ENCODE data around the gene ODAD4. TPM values are rescaled to one million over a fixed set of nuclear protein-coding genes. Genes with fewer than 3 reads are reported as not detected.

ODAD4 gene
- total RNA-seq, 2 experiments from 2014 or later = 2.2 to 2.7 TPM

DNA sequence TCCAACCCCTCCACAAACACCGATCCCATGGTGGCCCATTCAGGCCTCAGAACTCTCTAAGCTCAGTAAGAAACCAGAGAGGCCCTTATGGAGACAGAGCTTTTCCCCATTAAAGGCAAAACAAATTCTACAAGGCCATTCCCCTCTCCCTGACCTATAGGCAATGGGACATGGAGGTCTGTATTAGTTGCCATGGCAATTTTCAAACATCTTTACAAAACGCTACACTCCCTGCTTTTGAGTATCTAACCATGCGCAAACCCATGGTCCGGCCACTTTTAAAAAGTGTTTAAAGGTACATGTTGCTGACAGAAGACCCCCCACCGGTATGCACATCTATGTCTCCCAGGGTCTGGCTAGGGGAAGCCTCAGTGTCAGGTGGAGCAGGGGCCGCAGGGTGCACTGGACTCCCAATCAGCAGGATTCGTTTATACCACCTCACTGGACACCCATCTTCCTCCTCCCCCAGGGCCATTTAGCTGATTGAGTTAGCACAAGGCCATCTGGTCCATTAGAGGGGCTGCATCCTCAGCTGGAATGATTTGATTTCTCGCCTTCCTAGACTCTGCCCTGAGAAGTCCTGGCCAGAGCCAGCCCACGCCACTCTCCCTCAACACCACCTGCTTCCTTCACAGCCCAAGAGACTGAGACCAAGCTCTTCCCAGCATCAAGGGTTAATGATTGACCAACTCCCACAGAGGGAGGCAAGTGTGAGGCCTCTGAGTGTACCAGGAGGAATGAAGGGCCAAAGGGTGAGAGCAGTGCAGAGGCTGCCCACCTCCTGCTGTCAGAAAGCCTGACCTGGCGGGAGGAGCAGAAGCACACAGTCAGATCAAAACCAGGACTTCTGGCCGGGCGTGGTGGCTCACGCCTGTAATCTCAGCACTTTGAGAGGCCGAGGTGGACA is 22.5 kb upstream of the ODAD4 start:
- ATAC-seq (ENCODE audit: poor library complexity) (no peak), DNase-seq (no peak)
- H3K4me3 Mint-ChIP-seq = no peak overlapping the region
- Histone ChIP-seq H3K27me3 (ENCODE audit: control insufficient read depth in 1 of 2, insufficient read depth in 2 of 2, low read length in 2 of 2) (no peaks in the 10 kb centered on the region), H3K36me3 (ENCODE audit: insufficient read depth, low read length) (peaks cover 91% of the 10 kb centered on the region), H3K27ac (ENCODE audit: low read depth in 1 of 2, low read length in 2 of 2) (no peak overlapping the region), H3K4me3 (ENCODE audit: low read length) (no peak overlapping the region), H3K4me1 (ENCODE audit: insufficient read depth, low read length) (peaks cover 2% of the 10 kb centered on the region), H3K9me3 (ENCODE audit: control insufficient read depth in 1 of 2, insufficient read depth in 1 of 2, low read length in 2 of 2) (no peaks in the 10 kb centered on the region)
- no peaks in the 10 kb centered on the region for H3K4me1 Mint-ChIP-seq (ENCODE audit: low read depth)
- TF ChIP-seq, protein P1, sequence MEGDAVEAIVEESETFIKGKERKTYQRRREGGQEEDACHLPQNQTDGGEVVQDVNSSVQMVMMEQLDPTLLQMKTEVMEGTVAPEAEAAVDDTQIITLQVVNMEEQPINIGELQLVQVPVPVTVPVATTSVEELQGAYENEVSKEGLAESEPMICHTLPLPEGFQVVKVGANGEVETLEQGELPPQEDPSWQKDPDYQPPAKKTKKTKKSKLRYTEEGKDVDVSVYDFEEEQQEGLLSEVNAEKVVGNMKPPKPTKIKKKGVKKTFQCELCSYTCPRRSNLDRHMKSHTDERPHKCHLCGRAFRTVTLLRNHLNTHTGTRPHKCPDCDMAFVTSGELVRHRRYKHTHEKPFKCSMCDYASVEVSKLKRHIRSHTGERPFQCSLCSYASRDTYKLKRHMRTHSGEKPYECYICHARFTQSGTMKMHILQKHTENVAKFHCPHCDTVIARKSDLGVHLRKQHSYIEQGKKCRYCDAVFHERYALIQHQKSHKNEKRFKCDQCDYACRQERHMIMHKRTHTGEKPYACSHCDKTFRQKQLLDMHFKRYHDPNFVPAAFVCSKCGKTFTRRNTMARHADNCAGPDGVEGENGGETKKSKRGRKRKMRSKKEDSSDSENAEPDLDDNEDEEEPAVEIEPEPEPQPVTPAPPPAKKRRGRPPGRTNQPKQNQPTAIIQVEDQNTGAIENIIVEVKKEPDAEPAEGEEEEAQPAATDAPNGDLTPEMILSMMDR (IDR thresholded peaks at IDR 0.05) = no peak
- H3K36me3 Mint-ChIP-seq (ENCODE audit: low read depth) = peaks cover 80% of the 10 kb centered on the region
- no peaks in the 10 kb centered on the region for H3K9me3 Mint-ChIP-seq
- POLR2A ChIA-PET = no interaction called here
- CTCF ChIA-PET = no interaction called here
- H3K27ac Mint-ChIP-seq = no peak overlapping the region
- no peaks in the 10 kb centered on the region for H3K27me3 Mint-ChIP-seq
- intact Hi-C loops (cut with DNase I, micrococcal nuclease) = no loop called here

DNA sequence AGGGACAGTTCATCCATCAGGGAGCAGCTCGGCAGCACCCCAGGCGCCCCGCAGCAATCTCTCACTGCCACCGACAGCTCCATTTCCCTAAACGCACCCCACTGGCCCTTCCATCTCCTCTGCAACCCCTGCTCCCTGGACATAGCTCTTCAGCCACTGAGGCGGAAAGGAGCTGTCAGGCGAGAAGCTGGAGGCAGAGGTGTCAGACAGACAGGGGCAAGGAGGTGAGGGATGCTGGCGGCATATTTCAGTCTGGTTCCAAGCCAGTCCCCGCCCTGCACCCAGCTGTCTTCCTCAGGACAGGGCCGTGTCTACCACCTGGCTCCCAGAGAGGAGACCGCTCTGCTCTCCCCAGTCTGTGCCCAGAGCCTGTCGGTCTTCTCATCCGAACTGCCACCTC is 21.3 kb upstream of the ODAD4 start:
- TF ChIP-seq, protein P1 (IDR thresholded peaks at IDR 0.05) = no peak
- H3K27ac Mint-ChIP-seq = no peak overlapping the region
- no peaks in the 10 kb centered on the region for H3K4me1 Mint-ChIP-seq (ENCODE audit: low read depth)
- H3K4me3 Mint-ChIP-seq = no peak overlapping the region
- no peaks in the 10 kb centered on the region for H3K9me3 Mint-ChIP-seq
- Histone ChIP-seq H3K4me3 (ENCODE audit: low read length) (no peak overlapping the region), H3K27me3 (ENCODE audit: control insufficient read depth in 1 of 2, insufficient read depth in 2 of 2, low read length in 2 of 2) (no peaks in the 10 kb centered on the region), H3K36me3 (ENCODE audit: insufficient read depth, low read length) (peaks cover 99% of the 10 kb centered on the region), H3K27ac (ENCODE audit: low read depth in 1 of 2, low read length in 2 of 2) (no peak overlapping the region), H3K9me3 (ENCODE audit: control insufficient read depth in 1 of 2, insufficient read depth in 1 of 2, low read length in 2 of 2) (no peaks in the 10 kb centered on the region), H3K4me1 (ENCODE audit: insufficient read depth, low read length) (peaks cover 4% of the 10 kb centered on the region)
- DNase-seq = no peak
- peaks cover 80% of the 10 kb centered on the region for H3K36me3 Mint-ChIP-seq (ENCODE audit: low read depth)
- CTCF ChIA-PET = no interaction called here
- intact Hi-C loops (cut with DNase I, micrococcal nuclease) = no loop called here
- POLR2A ChIA-PET = no interaction called here
- no peaks in the 10 kb centered on the region for H3K27me3 Mint-ChIP-seq
- no peak for ATAC-seq (ENCODE audit: poor library complexity)

DNA sequence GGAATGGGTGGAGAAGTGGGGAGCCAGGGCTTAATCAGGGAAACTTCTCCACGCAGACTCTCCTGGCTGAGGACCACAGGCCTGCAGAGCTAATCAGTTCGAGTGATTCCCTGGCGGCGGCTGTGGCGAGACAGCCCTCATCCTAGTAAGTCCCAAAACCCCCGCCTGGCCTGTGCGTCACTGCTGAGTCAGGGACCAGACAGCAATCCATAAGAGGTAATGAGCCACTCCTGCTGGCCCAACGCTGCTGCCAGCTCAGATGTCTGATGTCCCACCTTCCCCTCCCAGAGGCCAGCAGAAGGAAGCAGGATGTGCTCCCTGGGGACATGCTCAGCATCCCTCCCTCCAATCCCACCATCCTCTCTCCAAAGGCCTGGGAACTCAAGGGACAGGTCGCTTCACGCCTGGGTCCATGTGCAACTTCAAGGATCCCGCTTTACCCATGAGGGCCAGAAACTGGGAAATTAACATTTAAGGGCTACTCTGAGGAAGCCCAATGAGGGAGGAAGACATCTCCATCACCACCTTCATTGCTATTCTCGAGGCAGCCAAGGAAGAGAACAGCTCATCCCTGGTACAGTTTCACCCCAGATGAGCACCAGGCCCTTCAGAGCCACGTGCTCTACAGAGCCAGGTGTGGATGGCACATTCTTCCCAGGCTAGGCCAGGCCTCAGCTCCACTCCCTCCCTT is 19.6 kb upstream of the ODAD4 start:
- DNase-seq (no peak), ATAC-seq (ENCODE audit: poor library complexity) (no peak)
- Mint-ChIP-seq H3K27ac (no peak overlapping the region), H3K4me3 (no peak overlapping the region), H3K36me3 (ENCODE audit: low read depth) (peaks cover 66% of the 10 kb centered on the region), H3K4me1 (ENCODE audit: low read depth) (peaks cover 13% of the 10 kb centered on the region), H3K27me3 (no peaks in the 10 kb centered on the region), H3K9me3 (no peaks in the 10 kb centered on the region)
- ChIA-PET CTCF (no interaction called here), POLR2A (no interaction called here)
- Histone ChIP-seq H3K4me1 (ENCODE audit: insufficient read depth, low read length) (peaks cover 14% of the 10 kb centered on the region), H3K9me3 (ENCODE audit: control insufficient read depth in 1 of 2, insufficient read depth in 1 of 2, low read length in 2 of 2) (no peaks in the 10 kb centered on the region), H3K36me3 (ENCODE audit: insufficient read depth, low read length) (peaks cover 92% of the 10 kb centered on the region), H3K4me3 (ENCODE audit: low read length) (no peak overlapping the region), H3K27me3 (ENCODE audit: control insufficient read depth in 1 of 2, insufficient read depth in 2 of 2, low read length in 2 of 2) (no peaks in the 10 kb centered on the region), H3K27ac (ENCODE audit: low read depth in 1 of 2, low read length in 2 of 2) (no peak overlapping the region)
- intact Hi-C loops (cut with DNase I, micrococcal nuclease) = no loop called here
- TF ChIP-seq, protein P1 (IDR thresholded peaks at IDR 0.05) = no peak

Data from CD4-positive, alpha-beta T cell (primary cell).